GM12892 (cell line): ENCODE results near the gene KAT8.

ENCODE experiments used
- DNase-seq: peaks from one replicate; pipeline ENCODE4 v3.0.0; 2011; ENCODE audit not compliant: insufficient read length
- FAIRE-seq: peaks from 2 replicates; lab custom pipeline; 2011; peaks lifted over from hg19 to GRCh38; lab: Jason Lieb, UNC
- POLR2A ChIP-seq: IDR thresholded peaks from 2 replicates; pipeline ENCODE4 v1.6.1; 2011; ENCODE audit warnings: low read depth, low read length, control low read depth
- POLR2AphosphoS5 ChIP-seq: IDR thresholded peaks from 2 replicates; pipeline ENCODE4 v1.6.1; 2011; ENCODE audit warnings: low read depth, low read length, control low read depth
- TAF1 ChIP-seq: IDR thresholded peaks from 2 replicates; pipeline ENCODE4 v1.6.1; 2011; ENCODE audit warnings: low read depth, mild to moderate bottlenecking, control low read depth, low read length, borderline replicate concordance

The KAT8 gene

GRCh38 chr16:31110106-31111034 lies 7.1 kb upstream of the KAT8 start:
- DNase-seq = no peak
- no peak for TF ChIP-seq POLR2A
- no peak for TF ChIP-seq POLR2AphosphoS5
- no peak for TF ChIP-seq TAF1
- FAIRE-seq = no peak

- TF ChIP-seq POLR2AphosphoS5 (no peak), TAF1 (no peak), POLR2A (no peak)
- no peak for FAIRE-seq
- no peak for DNase-seq
Observed at GRCh38 chr16:31111881-31112466, 5.5 kb upstream of the KAT8 start.

- FAIRE-seq = no peak
- DNase-seq = no peak
- TF ChIP-seq POLR2AphosphoS5 (no peak), TAF1 (no peak), POLR2A (no peak)
Observed at GRCh38 chr16:31112711-31113110, 4.8 kb upstream of the KAT8 start.

- DNase-seq (no peak), FAIRE-seq (no peak)
- TF ChIP-seq TAF1 = no peak
- TF ChIP-seq POLR2AphosphoS5 = no peak
- no peak for TF ChIP-seq POLR2A
Observed at GRCh38 chr16:31113121-31114120, 4.0 kb upstream of the KAT8 start.

- TF ChIP-seq POLR2A (no peak), TAF1 (no peak), POLR2AphosphoS5 (no peak)
- FAIRE-seq (no peak), DNase-seq (no peak)
Observed at GRCh38 chr16:31114468-31114867, 3.0 kb upstream of the KAT8 start.

GRCh38 chr16:31118223-31119155 lies 1.0 kb downstream of the KAT8 start:
- no peak for TF ChIP-seq POLR2A
- TF ChIP-seq TAF1 = no peak
- no peak for TF ChIP-seq POLR2AphosphoS5
- DNase-seq (no peak), FAIRE-seq (no peak)

- DNase-seq (no peak), FAIRE-seq (no peak)
- TF ChIP-seq POLR2AphosphoS5 = no peak
- TF ChIP-seq POLR2A = no peak
- TF ChIP-seq TAF1 = no peak
Observed at GRCh38 chr16:31120129-31120528, 2.7 kb downstream of the KAT8 start.

- TF ChIP-seq POLR2A = no peak
- TF ChIP-seq POLR2AphosphoS5 = no peak
- TF ChIP-seq TAF1 = no peak
- no peak for DNase-seq
- FAIRE-seq = no peak
Observed at GRCh38 chr16:31125844-31126243, 8.4 kb downstream of the KAT8 start.

GRCh38 chr16:31127182-31127581 lies 9.7 kb downstream of the KAT8 start:
- FAIRE-seq = no peak
- TF ChIP-seq POLR2AphosphoS5 = no peak
- no peak for TF ChIP-seq POLR2A
- no peak for TF ChIP-seq TAF1
- DNase-seq = no peak

GRCh38 chr16:31128711-31129567 lies 11.5 kb downstream of the KAT8 start:
- DNase-seq (no peak), FAIRE-seq (no peak)
- TF ChIP-seq POLR2A (no peak), POLR2AphosphoS5 (no peak), TAF1 (no peak)
